Naive thymus-derived CD4-positive, alpha-beta T cell (primary cell): ENCODE data around the gene ADGRD1. TPM values are rescaled to one million over a fixed set of nuclear protein-coding genes. Genes with fewer than 3 reads are reported as not detected.

Source experiments
- ATAC-seq: fragments of 150-1000 bp; cut with Tn5 transposase; 2 replicates; pipeline ENCODE4 v1.10.0; 2021; ENCODE audit warnings: mild to moderate bottlenecking, moderate library complexity
- CTCF ChIA-PET: fragments of 350-600 bp; sonication (Branson Sonifier 250); formaldehyde crosslinking; loops from one replicate; lab custom pipeline; 2021; ENCODE audit warnings: antibody characterized with exemption; lab: Charles Lee
- POLR2A ChIA-PET: fragments of 350-600 bp; sonication (Branson Sonifier 250); formaldehyde crosslinking; loops from one replicate; lab custom pipeline; 2021; ENCODE audit warnings: antibody characterized with exemption, inconsistent platforms; lab: Charles Lee
- DNase-seq, 9 donors: peaks; one replicate each; pipeline versions ENCODE4 v3.0.0 to v3.0.0-alpha.2; 2020 to 2022; ENCODE audit warnings: mixed read lengths in 1 of 9
- H3K27ac ChIP-seq: one replicate; pipeline ENCODE4 v1.7.0; 2013; ENCODE audit warnings: mild to moderate bottlenecking, low read depth, low read length, moderate library complexity
- H3K27me3 ChIP-seq, 2 donors: one replicate each; pipeline ENCODE4 v1.7.0; 2013; ENCODE audit warnings: low read length in 2 of 2, mild to moderate bottlenecking in 2 of 2, moderate library complexity in 2 of 2; ENCODE audit not compliant: control insufficient read depth in 2 of 2, insufficient read depth in 2 of 2
- H3K36me3 ChIP-seq, 3 experiments: 1 replicate in 2 of 3; 2 replicates in 1 of 3; pipeline ENCODE4 v1.7.0; 2013; ENCODE audit warnings: low read length in 3 of 3, mild to moderate bottlenecking in 3 of 3, moderate library complexity in 1 of 3; ENCODE audit not compliant: insufficient read depth in 3 of 3, control insufficient read depth in 2 of 3
- H3K4me1 ChIP-seq, 2 donors: one replicate each; pipeline ENCODE4 v1.7.0; 2013; ENCODE audit warnings: low read length in 2 of 2, mild to moderate bottlenecking in 2 of 2, moderate library complexity in 1 of 2; ENCODE audit not compliant: control insufficient read depth in 2 of 2, insufficient read depth in 2 of 2
- H3K4me3 ChIP-seq: 2 replicates; pipeline ENCODE4 v1.7.0; 2013; ENCODE audit warnings: mild to moderate bottlenecking, low read length
- H3K9me3 ChIP-seq, 3 experiments: 1 replicate in 2 of 3; 2 replicates in 1 of 3; pipeline ENCODE4 v1.7.0; 2013; ENCODE audit warnings: low read length in 3 of 3; ENCODE audit not compliant: control insufficient read depth in 2 of 3
- H3K27ac Mint-ChIP-seq, 9 donors: one replicate each; pipeline ENCODE4 v1.8.0; 2020 to 2022; ENCODE audit warnings: mixed read lengths in 9 of 9, mild to moderate bottlenecking in 8 of 9, moderate library complexity in 5 of 9, inconsistent platforms in 2 of 9
- H3K27me3 Mint-ChIP-seq, 5 donors: one replicate each; pipeline ENCODE4 v1.8.0; 2021 to 2022; ENCODE audit warnings: mixed read lengths in 5 of 5, mild to moderate bottlenecking in 1 of 5
- H3K36me3 Mint-ChIP-seq, 5 donors: one replicate each; pipeline ENCODE4 v1.8.0; 2020 to 2022; ENCODE audit warnings: mixed read lengths in 5 of 5, mild to moderate bottlenecking in 3 of 5, inconsistent platforms in 1 of 5
- H3K4me1 Mint-ChIP-seq, 7 donors: one replicate each; pipeline ENCODE4 v1.8.0; 2020 to 2022; ENCODE audit warnings: mixed read lengths in 7 of 7, mild to moderate bottlenecking in 3 of 7, inconsistent platforms in 1 of 7
- H3K4me3 Mint-ChIP-seq, 10 donors: one replicate each; pipeline ENCODE4 v1.8.0; 2020 to 2022; ENCODE audit warnings: mild to moderate bottlenecking in 10 of 10, mixed read lengths in 10 of 10, moderate library complexity in 6 of 10, inconsistent platforms in 2 of 10
- H3K9me3 Mint-ChIP-seq, 11 donors: one replicate each; pipeline ENCODE4 v1.8.0; 2020 to 2022; ENCODE audit warnings: mixed read lengths in 11 of 11, mild to moderate bottlenecking in 4 of 11, inconsistent platforms in 1 of 11, moderate library complexity in 1 of 11
- intact Hi-C, 2 donors: fragments of 100-400 bp; cut with micrococcal nuclease; formaldehyde crosslinking; loops; one replicate each; pipeline ENCODE4 v1.15.1; 2023
- polyA plus RNA-seq, 2 donors: library from polyadenylated mRNA; unstranded; fragments of 300-500 nt; fragmentation: Illumina TruSeq; gene quantifications; one replicate each; pipeline ENCODE4 v1.2.3, GENCODE V29; 2021
- total RNA-seq, 6 experiments: library from RNA in 5 of 6; stranded (reverse) in 5 of 6; gene quantifications; 1 replicate in 5 of 6; 2 replicates in 1 of 6; pipeline ENCODE4 v1.2.3 and lab custom pipeline; 2021 to 2026

Gene ADGRD1
- total and polyA plus RNA-seq, 7 experiments from 2014 or later: 0.41 to 11.9 (median 1.6) TPM; not detected in 4

- intact Hi-C loops: no loop called here
- Mint-ChIP-seq H3K4me3 (no peak overlapping the region), H3K27me3 (peaks cover 24 to 38% (median 25%) of the 10 kb centered on the region in 5 donors), H3K9me3 (no peaks in the 10 kb centered on the region), H3K4me1 (peaks cover 0 to 5% (median 4%) of the 10 kb centered on the region in 7 donors), H3K27ac (no peak overlapping the region), H3K36me3 (no peaks in the 10 kb centered on the region)
- ChIA-PET CTCF (no interaction called here), POLR2A (no interaction called here)
- Histone ChIP-seq H3K4me3 (no peak overlapping the region), H3K4me1 (no peaks in the 10 kb centered on the region), H3K36me3 (no peaks in the 10 kb centered on the region), H3K9me3 (no peaks in the 10 kb centered on the region), H3K27me3 (no peaks in the 10 kb centered on the region), H3K27ac (no peak overlapping the region)
- DNase-seq (no peak), ATAC-seq (no peak)
Observed at GRCh38 chr12:130954544-130954831, 781 bp downstream of the ADGRD1 start.

- no peak overlapping the region for H3K4me3 Mint-ChIP-seq
- intact Hi-C loops: no loop called here
- Histone ChIP-seq H3K36me3 (no peaks in the 10 kb centered on the region), H3K27ac (no peak overlapping the region), H3K4me3 (no peak overlapping the region), H3K27me3 (no peaks in the 10 kb centered on the region), H3K4me1 (no peaks in the 10 kb centered on the region), H3K9me3 (no peaks in the 10 kb centered on the region)
- no peak overlapping the region for H3K27ac Mint-ChIP-seq
- ChIA-PET POLR2A (no interaction called here), CTCF (no interaction called here)
- no peaks in the 10 kb centered on the region for H3K36me3 Mint-ChIP-seq
- DNase-seq (no peak), ATAC-seq (no peak)
- H3K4me1 Mint-ChIP-seq: peaks cover 0 to 5% (median 4%) of the 10 kb centered on the region in 7 donors
- peaks cover 24 to 33% (median 25%) of the 10 kb centered on the region in 5 donors for H3K27me3 Mint-ChIP-seq
- no peaks in the 10 kb centered on the region for H3K9me3 Mint-ChIP-seq
Observed at GRCh38 chr12:130955238-130955816, 1.6 kb downstream of the ADGRD1 start.

GRCh38 chr12:130956009-130956408 lies 2.3 kb downstream of the ADGRD1 start:
- DNase-seq (no peak), ATAC-seq (no peak)
- ChIA-PET POLR2A (no interaction called here), CTCF (no interaction called here)
- Mint-ChIP-seq H3K27ac (no peak overlapping the region), H3K4me1 (peaks cover 0 to 5% (median 4%) of the 10 kb centered on the region in 7 donors), H3K4me3 (no peak overlapping the region), H3K36me3 (no peaks in the 10 kb centered on the region), H3K9me3 (no peaks in the 10 kb centered on the region), H3K27me3 (peaks cover 24 to 39% (median 31%) of the 10 kb centered on the region in 5 donors)
- Histone ChIP-seq H3K27me3 (no peaks in the 10 kb centered on the region), H3K4me3 (no peak overlapping the region), H3K36me3 (no peaks in the 10 kb centered on the region), H3K4me1 (no peaks in the 10 kb centered on the region), H3K9me3 (no peaks in the 10 kb centered on the region), H3K27ac (no peak overlapping the region)
- intact Hi-C loops: no loop called here

- Mint-ChIP-seq H3K4me3 (no peak overlapping the region), H3K4me1 (peaks cover 0 to 5% (median 4%) of the 10 kb centered on the region in 7 donors), H3K27ac (no peak overlapping the region), H3K27me3 (peaks cover 24 to 38% (median 29%) of the 10 kb centered on the region in 5 donors), H3K9me3 (no peaks in the 10 kb centered on the region), H3K36me3 (no peaks in the 10 kb centered on the region)
- Histone ChIP-seq H3K4me3 (no peak overlapping the region), H3K27ac (no peak overlapping the region), H3K9me3 (no peaks in the 10 kb centered on the region), H3K4me1 (no peaks in the 10 kb centered on the region), H3K36me3 (no peaks in the 10 kb centered on the region), H3K27me3 (no peaks in the 10 kb centered on the region)
- ChIA-PET POLR2A (no interaction called here), CTCF (no interaction called here)
- intact Hi-C loops: no loop called here
- DNase-seq (no peak), ATAC-seq (no peak)
Observed at GRCh38 chr12:130956456-130957303, 3.0 kb downstream of the ADGRD1 start.

GRCh38 chr12:130957304-130957621 lies 3.6 kb downstream of the ADGRD1 start:
- Mint-ChIP-seq H3K9me3 (no peaks in the 10 kb centered on the region), H3K36me3 (no peaks in the 10 kb centered on the region), H3K4me3 (no peak overlapping the region), H3K27ac (no peak overlapping the region), H3K4me1 (peaks cover 0 to 5% (median 4%) of the 10 kb centered on the region in 7 donors), H3K27me3 (peaks cover 21 to 36% (median 28%) of the 10 kb centered on the region in 5 donors)
- POLR2A ChIA-PET: no interaction called here
- H3K27ac ChIP-seq: no peak overlapping the region
- no peaks in the 10 kb centered on the region for H3K9me3 ChIP-seq
- CTCF ChIA-PET: no interaction called here
- ATAC-seq: no peak
- no peak for DNase-seq
- H3K4me1 ChIP-seq: no peaks in the 10 kb centered on the region
- H3K36me3 ChIP-seq: no peaks in the 10 kb centered on the region
- intact Hi-C loops: no loop called here
- H3K27me3 ChIP-seq: no peaks in the 10 kb centered on the region
- H3K4me3 ChIP-seq: no peak overlapping the region

GRCh38 chr12:130958557-130959140 lies 4.9 kb downstream of the ADGRD1 start:
- DNase-seq (no peak), ATAC-seq (no peak)
- ChIA-PET POLR2A (no interaction called here), CTCF (no interaction called here)
- Mint-ChIP-seq H3K4me1 (peaks cover 0 to 3% (median 3%) of the 10 kb centered on the region in 7 donors), H3K27ac (peak overlapping the region in 1 of 9 donors; percentile 51), H3K36me3 (no peaks in the 10 kb centered on the region), H3K9me3 (no peaks in the 10 kb centered on the region), H3K27me3 (peaks cover 11 to 22% (median 14%) of the 10 kb centered on the region in 5 donors), H3K4me3 (no peak overlapping the region)
- no peaks in the 10 kb centered on the region for H3K9me3 ChIP-seq
- no peaks in the 10 kb centered on the region for H3K4me1 ChIP-seq
- H3K36me3 ChIP-seq: no peaks in the 10 kb centered on the region
- H3K27me3 ChIP-seq: no peaks in the 10 kb centered on the region
- H3K4me3 ChIP-seq: no peak overlapping the region
- no peak overlapping the region for H3K27ac ChIP-seq
- intact Hi-C loops: no loop called here
